HG03354 (cell line): Measurements from ENCODE around the gene TMEM30A.

Experiments
- ATAC-seq: cut with Tn5 transposase; IDR thresholded peaks from one replicate; pipeline ENCODE4 v1.9.1; 2021; ENCODE audit warnings: mild to moderate bottlenecking; ENCODE audit not compliant: unreplicated experiment, poor library complexity, severe bottlenecking

Gene TMEM30A

DNA sequence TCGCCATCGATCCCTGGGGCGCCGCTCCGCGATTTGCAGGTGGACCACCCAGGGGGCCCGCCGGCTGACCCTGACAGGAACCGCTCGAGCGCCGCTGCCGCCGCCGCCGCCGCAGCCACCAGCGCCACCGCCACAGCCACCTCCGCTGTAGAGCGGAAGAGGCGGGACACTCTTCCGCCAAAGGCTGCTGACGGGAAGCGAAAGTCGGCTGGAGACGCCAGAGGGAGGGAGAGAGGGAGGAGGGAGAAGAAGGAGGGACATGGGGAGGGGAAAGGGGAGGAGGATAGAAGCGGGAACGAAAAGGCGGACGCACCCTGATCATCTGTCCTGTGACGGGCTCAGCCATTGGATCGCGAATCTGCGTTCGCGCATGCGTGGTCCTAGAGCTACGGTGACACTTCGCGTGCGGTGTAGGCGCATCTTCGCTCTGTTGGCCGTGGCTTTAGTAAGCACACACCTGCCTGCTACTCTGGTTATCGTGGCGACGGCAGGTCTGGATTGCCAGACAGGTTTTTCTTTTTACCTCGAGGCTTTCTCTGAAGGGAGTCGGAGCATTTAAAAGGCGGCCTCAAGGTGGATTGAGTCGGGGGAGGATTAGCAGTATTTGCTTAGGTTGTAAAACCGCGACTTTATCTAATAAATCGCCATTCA lies at the start of gene TMEM30A:
TMEM30A (minus strand) TSS at position 161 of the 651 bp plus-strand sequence; CDS start at position 7, 154 bp downstream.
- ATAC-seq = peak; percentile 86

DNA sequence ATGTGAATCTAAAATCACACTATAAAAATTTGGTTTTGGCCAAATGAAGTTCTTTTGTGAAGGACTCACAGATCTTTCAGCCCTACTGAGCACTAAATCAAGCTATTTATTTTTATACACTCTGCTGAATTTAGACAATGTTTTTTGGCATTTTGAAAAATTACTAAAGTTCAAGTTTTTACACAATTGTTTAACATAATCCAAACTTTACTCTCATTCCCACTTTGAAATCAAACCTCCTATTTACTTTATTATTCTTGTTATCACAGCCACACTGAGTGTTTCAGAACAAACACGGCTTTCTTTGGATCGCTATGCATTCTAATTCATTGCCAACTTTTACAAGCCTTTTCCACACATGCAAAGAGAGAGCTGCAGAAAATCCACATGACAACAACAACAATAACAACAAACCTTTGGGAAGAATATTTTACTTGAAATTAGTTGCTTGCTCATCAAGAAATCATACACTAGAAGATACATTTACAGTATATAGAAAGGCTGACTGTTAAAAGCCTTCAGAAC lies 49.1 kb upstream of the TMEM30A start:
- no peak for ATAC-seq

DNA sequence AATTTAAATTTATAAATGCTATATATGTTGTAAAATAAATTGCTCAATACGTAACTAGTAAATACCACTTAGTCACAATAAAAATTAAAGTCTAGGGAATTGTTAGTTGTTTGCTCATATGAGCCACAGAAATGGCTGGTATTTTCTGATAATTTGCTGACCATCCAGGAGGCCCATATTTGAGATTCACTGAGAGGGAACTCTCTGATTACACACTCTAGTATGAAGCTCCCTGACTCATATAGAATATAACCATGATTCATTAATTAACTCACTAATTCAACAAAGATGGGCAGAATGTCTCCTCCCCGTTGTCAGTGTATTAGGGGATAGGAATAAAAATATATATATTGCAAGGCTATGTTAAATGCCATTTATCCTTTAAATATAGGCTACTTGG lies 46.6 kb upstream of the TMEM30A start:
- ATAC-seq = no peak

DNA sequence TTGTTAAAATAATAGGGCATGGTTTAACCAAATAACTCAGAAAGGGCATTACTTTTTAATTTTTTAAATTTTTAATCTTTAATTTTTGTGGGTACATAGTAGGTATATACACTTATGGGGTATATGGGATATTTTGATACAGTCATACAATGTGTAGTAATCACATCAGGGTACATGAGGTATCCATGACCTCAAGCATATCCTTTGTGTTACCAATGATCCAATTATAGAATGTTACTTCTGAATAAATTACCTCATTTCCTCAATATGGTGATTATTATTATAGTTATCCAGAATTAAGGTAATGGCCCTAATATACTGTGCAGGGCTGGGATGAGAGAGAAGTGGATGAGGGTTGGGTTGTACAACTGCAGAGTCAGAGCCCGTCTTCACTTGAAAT lies 45.1 kb upstream of the TMEM30A start:
- ATAC-seq = no peak

DNA sequence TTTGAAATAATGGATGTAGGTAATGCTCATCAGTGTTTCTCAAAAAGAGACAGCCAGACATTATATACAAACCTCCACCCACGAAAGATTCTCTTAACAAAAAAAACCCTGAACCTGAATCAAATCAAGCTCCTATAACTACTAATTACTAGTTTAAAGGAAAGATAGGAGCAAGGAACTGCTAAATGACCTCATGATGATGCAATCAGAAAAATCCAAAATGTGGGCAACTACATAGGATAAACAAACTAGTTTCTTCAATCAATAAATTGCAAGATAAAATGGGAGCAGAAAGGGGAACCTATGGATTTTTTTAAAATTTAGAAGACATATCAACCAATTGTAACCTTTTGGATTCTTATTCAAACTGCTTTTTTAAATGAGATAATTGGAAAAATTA lies 43.2 kb upstream of the TMEM30A start:
- no peak for ATAC-seq

DNA sequence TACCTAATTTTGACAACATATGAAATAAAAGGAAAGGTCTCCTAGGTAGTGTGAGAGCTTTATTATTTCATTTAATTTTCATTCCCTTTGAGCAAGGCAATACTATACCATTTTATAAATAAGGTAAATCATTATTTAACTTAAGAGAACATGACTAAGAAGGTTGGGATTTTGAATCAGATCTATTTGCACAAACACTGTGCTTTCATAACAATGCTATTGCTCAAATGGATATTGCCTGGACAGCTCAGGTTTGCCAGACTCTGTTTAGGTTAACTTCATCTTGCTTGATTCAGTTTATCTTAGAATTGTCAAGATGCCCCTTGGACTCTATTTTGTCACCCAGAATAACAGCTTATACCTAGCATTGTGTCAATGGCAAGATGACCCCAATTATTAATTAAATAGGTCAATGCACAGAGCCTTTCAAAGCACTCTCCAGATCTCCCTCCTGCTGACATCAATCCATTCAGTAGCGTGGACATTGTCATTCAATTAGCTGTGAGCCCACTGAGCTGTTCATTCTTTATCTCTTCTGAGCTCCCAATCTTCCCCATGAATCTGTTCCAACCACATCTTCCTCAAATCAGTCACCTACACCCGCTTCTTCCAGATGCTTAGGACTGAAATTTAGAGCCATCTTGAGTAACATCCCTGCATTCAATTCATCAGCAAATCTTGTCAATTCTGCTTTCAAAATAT lies 42.1 kb upstream of the TMEM30A start:
- ATAC-seq = no peak

DNA sequence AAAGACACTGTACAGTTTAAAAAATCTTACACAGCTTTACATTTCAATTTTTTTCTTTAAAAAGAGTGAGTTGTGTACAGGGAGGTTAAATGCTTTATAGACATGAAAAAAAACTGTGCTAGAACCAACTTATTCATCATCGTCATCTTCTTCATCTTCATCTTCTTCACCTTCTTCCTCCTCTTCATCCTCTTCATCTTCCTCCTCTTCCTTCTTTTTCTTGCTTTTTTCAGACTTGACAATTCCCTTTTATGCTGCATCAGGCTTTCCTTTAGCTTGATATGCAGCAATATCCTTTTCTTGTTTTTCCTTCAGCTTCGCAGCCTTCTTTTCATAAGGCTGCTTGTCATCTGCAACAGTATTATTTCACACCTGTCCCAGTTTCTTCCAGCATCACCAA lies 34.3 kb upstream of the TMEM30A start:
- no peak for ATAC-seq

DNA sequence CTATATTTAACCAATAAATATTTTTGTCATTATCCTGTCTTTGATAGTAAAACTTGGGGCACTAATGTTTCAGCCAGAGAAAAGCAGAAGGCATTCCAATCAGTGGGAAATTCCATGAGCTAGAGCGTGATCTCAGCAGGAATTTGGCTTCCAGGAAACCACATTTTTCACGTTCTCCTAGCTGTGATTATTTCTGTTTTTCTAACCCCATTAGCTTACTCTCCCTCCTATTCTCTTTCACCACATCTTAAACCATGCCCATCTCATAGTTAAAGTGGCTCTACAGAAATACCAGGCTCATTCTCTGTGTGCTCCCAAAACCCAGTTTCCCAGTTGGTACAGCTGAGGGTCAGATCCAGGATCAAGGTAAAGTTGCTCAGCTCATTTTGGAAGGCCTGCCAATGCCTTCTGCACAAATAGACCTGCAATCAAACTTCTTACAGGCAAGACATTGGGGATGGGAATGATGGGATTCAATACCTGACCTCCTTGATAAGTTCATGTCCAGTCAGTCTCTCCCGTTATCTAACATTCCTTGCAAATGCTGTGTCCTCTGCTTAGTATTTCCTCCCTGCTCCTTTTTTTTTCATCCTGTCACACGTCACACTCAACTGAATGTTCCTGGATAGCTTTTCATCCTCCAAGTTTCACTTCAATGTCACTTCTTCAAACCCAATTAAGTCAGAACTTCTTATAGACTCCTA lies 33.1 kb upstream of the TMEM30A start:
- no peak for ATAC-seq

DNA sequence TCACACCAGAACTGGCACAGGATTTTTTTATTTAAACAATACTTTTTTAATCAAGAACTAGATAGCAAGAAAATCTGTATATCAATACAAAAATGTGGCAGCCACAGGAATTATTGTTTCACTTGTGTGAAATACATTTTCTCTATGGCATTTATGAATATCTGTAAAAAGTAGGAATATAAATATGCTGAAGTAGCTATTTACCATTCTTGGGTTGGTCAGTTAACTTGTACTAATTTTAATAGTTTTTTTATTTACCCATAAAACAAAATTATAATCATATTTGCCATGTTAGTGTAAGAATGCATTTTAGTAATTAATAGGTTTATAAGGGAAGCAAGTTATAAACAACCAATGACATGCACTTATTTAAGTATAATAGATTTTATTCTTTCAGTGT lies 31.4 kb upstream of the TMEM30A start:
- ATAC-seq = no peak

DNA sequence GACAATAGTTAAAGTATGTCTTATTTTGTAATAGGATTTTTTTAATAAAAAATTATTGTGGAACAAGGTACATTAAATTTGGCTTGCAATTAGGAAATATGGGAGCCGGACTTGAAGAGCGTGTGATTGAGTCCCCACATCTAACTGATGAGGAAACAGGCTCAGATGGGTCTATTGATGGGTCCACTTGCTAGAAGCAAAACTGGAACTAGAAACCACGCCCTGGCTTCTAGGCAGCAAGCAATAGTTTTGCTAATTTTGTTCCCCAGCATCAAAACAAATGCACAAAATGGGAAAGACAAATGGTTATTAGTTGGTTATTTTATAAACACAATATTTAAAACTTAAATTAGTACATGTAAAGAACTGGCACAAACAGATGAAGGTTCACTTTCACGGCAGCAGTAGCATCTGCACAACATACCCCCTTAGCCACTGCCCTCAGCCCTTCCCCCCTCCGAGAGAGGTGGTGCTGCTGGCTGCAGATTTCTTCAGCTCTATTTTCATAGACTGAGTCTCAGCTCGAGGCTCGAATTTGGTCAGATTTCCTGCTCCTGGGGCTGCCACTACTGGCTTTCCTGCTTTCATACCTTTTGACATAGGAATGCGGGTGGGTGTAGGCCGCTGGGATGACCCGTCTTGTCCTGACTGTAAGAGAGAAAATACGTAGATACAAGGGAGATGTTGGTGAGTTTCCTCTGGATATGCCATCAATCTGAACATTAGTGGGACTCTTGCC lies 23.8 kb upstream of the TMEM30A start:
- ATAC-seq = no peak

DNA sequence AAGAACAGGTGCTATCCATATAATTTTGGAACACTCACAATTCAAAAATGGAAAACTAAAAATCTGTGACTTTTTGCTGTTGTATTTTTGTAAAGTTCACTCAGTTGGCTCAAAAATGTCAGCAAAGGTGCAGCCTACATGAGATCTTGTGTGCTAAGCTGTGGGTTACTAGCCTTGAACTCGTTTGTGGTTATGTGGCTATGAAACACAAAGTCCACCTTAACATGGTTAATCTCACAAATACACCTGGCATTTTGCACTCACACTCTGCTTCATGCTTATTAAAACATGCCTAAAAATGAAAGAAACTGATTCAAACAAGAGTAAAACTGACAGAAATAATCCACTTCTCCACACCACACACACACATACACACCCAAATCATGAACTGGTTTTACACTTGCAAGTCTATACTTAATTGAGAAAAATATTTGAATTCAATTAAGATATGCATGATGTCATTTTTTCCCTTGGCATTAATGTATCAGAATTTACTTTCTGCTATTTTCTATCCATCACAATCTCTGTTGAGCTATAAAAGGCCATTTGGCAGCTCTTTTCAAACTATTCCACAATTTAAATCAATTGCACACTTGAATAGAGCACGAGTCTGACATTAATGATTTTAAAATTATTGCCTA lies 22.9 kb upstream of the TMEM30A start:
- no peak for ATAC-seq

DNA sequence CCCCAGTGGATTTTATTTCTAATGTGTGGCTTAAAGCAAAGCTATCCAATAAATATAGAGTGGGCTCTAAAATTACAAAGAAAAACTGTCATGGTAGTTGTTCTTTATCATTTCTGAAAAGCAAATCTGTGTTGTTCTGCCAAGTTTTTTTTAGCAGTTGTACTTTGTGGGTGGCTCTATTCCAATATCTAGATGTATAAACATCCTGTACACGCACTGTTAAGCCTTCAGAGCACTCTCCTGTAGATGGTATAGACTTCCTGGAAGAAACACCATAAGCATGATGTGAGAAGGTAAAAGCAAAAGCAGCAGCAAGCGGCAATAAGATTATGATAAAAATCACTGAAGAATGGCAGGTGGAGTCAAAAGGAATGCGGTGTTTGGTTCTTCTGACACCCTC lies 21.5 kb upstream of the TMEM30A start:
- no peak for ATAC-seq

DNA sequence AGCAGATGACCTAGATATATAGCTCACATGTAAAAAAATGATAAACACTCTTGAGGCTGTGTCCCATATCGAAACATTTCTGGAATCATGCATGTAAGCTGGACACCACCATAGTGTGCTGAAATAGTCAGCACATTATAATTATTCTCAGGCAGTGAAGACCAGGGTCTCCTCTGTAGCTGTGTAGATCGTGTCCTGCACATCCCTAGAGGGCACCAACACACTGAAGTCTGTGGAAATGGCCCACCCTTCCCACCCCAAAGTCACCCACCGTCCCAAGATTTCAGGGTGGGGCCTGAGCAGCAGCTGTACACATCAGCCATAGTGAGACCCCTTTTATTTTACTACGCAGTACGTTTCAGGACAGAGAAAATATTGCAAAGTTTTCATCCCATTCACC lies 21.0 kb upstream of the TMEM30A start:
- ATAC-seq = no peak

DNA sequence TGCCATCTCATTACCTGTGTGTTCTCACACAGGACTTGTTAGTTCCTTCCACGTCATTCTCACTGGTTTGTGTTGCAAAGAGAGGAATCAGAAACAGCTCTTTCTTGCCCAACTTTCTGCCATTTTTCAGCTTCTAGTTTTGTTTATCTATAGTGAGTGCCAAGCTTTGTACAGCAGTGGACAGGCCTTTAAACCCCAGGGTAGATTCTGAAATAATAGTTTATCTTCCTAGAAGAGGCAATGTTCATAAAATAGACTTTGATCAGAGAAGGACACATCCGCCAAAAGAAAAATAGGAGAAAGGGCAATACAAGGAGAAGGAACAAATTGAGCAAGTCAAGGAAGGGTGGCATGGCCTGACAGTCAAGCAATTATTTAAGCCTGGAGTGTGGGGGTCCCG lies 17.7 kb upstream of the TMEM30A start:
- no peak for ATAC-seq

DNA sequence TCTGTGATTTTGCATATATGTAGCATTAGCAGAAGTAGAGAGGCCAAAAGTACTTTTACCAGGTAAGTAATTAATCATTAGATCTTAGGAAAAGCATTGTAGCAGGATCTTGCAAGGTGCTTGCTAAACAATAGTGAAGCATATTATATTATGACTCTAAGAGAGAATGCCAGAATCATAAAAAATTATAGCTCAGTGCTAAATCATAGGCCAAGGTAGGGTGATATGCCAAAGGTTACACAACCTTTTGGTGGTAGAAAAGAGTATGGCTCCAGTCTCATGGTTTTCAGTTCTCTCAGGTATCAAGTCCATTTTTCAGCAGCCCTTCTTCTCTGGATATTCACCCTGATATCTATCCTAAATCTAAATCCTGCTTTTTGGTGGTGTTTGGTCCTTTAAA lies 16.9 kb upstream of the TMEM30A start:
- ATAC-seq = no peak

DNA sequence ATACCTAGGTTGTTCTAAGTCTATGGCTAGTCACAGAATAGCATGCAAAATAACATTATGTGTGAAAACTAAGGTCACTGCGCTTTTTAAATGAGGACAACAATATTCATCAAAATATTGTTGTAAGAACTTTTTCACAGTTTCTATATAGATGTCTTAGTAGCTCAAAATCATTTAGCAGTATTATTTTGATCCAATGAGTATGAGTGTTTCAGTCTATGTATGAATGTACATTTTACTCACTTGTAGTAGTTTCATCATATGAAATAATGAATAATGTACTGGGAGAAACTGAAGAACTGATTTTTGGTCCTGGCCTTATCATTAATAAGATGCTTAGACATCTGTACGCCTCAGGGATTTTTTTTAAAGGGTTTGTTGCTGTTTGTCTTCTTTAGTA lies 16.5 kb upstream of the TMEM30A start:
- ATAC-seq = no peak

DNA sequence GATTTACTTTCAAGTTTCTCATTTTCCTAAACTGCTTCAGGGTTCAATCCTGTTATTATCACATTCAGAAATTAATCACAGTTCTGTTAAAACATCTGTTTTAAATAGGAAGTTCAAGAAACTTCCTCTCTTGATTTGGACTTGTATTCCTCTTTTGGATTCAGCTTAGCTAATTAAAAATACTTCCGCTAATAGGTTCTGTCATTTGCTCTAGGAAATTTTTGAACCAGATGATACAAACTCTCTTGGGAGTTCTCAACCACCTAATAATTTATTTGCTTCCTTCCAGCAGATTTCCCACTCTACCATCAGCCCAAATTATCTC lies 15.9 kb upstream of the TMEM30A start:
- ATAC-seq = no peak

DNA sequence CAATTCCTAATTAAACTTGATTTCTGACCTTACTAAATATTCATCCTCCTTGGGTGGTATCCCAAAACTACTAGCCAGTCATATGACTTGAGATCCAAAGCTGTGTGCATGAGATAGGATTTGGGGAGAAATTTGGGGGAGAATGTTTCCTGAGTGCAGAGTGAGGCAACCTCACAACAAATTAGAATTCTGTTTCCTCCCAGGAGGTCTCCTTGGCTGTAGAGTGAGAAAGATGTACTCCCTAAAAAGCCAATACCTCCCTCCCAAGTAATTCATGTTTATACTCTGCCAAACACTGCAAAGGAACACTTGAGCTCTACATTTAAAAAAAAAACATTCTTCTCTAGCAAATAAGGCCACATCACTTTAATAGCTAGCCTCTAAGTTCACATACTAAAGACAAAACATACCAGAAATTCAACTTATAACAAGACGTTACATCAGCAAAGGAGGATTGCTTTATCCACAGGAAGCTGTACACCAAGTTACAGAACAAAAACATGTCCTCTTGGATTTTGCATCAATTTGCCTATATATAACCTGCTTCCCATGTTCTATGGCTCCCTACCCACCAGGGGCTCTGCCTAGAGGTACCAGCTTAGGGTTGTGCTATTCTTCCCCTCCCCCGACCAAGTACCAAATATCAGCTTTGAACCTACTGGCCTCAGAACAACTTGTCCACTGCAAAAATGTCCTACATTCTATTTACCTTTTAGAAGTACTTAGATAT lies 15.4 kb upstream of the TMEM30A start:
- ATAC-seq = no peak
